Esophagus squamous epithelium (tissue), 5 donors: ENCODE measurements around the gene DACH2. TPM values are rescaled to one million over a fixed set of nuclear protein-coding genes. Genes with fewer than 3 reads are reported as not detected.

Experiments used
- DNase-seq: peaks from one replicate; lab custom pipeline; 2025; lab: John Stamatoyannopoulos, UW
- H3K27ac ChIP-seq, 4 donors: fragments of 200-600 bp; sonication (generic); one replicate each; pipeline ENCODE4 v1.5.1; 2016 to 2019; ENCODE audit warnings: mild to moderate bottlenecking in 1 of 4
- H3K27me3 ChIP-seq, 4 donors: fragments of 200-600 bp; sonication (generic); 1 replicate in 3 of 4; 2 replicates in 1 of 4; pipeline versions ENCODE4 v1.5.1 to v1.6.0; 2017 to 2021; ENCODE audit warnings: antibody characterized with exemption in 1 of 4
- H3K36me3 ChIP-seq, 3 donors: fragments of 200-600 bp; sonication (generic); one replicate each; pipeline ENCODE4 v1.5.1; 2016 to 2019
- H3K4me1 ChIP-seq, 3 donors: fragments of 200-600 bp; sonication (generic); one replicate each; pipeline ENCODE4 v1.5.1; 2017 to 2019
- H3K4me3 ChIP-seq, 4 donors: fragments of 200-600 bp; sonication (generic); 1 replicate in 3 of 4; 2 replicates in 1 of 4; pipeline ENCODE4 v1.5.1; 2016 to 2019; ENCODE audit warnings: mild to moderate bottlenecking in 2 of 4, moderate library complexity in 1 of 4
- H3K9me3 ChIP-seq, 3 donors: fragments of 200-600 bp; sonication (generic); one replicate each; pipeline ENCODE4 v1.5.1; 2016 to 2019
- CTCF ChIP-seq, 6 experiments: fragments of 450-650 bp in 4 of 6; fragments of 200-600 bp in 2 of 6; sonication (generic) in 2 of 6; IDR thresholded peaks; one replicate each; pipeline ENCODE4 v1.5.1; 2016 to 2019; ENCODE audit warnings: antibody characterized with exemption in 6 of 6, mild to moderate bottlenecking in 4 of 6, moderate library complexity in 4 of 6
- POLR2A ChIP-seq, 4 donors: fragments of 450-650 bp; IDR thresholded peaks; one replicate each; pipeline ENCODE4 v1.6.1; 2017; ENCODE audit warnings: antibody characterized with exemption in 4 of 4, mild to moderate bottlenecking in 4 of 4, moderate library complexity in 3 of 4
- WGBS, 2 donors: methylation state at CpG; one replicate each; pipeline ENCODE4 v1.1.5; 2018; 5-methylcytosine and 5-hydroxymethylcytosine counted together
- intact Hi-C: fragments of 100-400 bp; cut with DNase I; formaldehyde crosslinking; loops from one replicate; pipeline ENCODE4 v1.15.0; 2022
- total RNA-seq, 4 donors: library from RNA; depleted of rRNA; stranded (reverse); fragments of >200 nt; gene quantifications; one replicate each; pipeline ENCODE4 v1.1.0, GENCODE V29; 2016
- donor health status: DM: yes; HTN: yes; CAD: no.

DACH2 gene
- total RNA-seq, 4 donors from 2014 or later = 1.3 TPM; not detected in 3

- no peak for TF ChIP-seq CTCF (IDR thresholded peaks at IDR 0.05)
- TF ChIP-seq POLR2A (IDR thresholded peaks at IDR 0.05) = no peak
- no peaks in the 10 kb centered on the region for H3K9me3 ChIP-seq
- 67 to 77% methylated on average over 1 of the region's 1 CpG for WGBS, 2 donors
- no peaks in the 10 kb centered on the region for H3K4me1 ChIP-seq
- H3K4me3 ChIP-seq = no peak overlapping the region
- H3K27ac ChIP-seq = no peak overlapping the region
- no peak for DNase-seq
- no peaks in the 10 kb centered on the region for H3K36me3 ChIP-seq
- H3K27me3 ChIP-seq = no peaks in the 10 kb centered on the region
- intact Hi-C loops = no loop called here
These were observed 180.9 kb downstream of the DACH2 start for GRCh38 chrX:86329174-86329573.

- 20 to 47% methylated on average over 1 to 4 of the region's 4 CpGs for WGBS, 2 donors
- H3K27me3 ChIP-seq = no peaks in the 10 kb centered on the region
- no peaks in the 10 kb centered on the region for H3K4me1 ChIP-seq
- H3K4me3 ChIP-seq = no peak overlapping the region
- H3K27ac ChIP-seq = no peak overlapping the region
- intact Hi-C loops = no loop called here
- no peaks in the 10 kb centered on the region for H3K36me3 ChIP-seq
- TF ChIP-seq POLR2A (IDR thresholded peaks at IDR 0.05) (no peak), CTCF (IDR thresholded peaks at IDR 0.05) (no peak)
- H3K9me3 ChIP-seq = peaks cover 0 to under 1% (median 0%) of the 10 kb centered on the region in 3 donors
- DNase-seq = no peak
These were observed 200.4 kb downstream of the DACH2 start for GRCh38 chrX:86348669-86349068.

GRCh38 chrX:86349115-86349514 is 200.9 kb downstream of the DACH2 start:
- Histone ChIP-seq H3K4me3 (no peak overlapping the region), H3K9me3 (no peaks in the 10 kb centered on the region), H3K36me3 (no peaks in the 10 kb centered on the region), H3K4me1 (no peaks in the 10 kb centered on the region), H3K27me3 (no peaks in the 10 kb centered on the region), H3K27ac (no peak overlapping the region)
- no peak for DNase-seq
- WGBS, 2 donors = 73 to 91% methylated on average over 8 to 11 of the region's 11 CpGs
- intact Hi-C loops = no loop called here
- TF ChIP-seq POLR2A (IDR thresholded peaks at IDR 0.05) (no peak), CTCF (IDR thresholded peaks at IDR 0.05) (no peak)

- Histone ChIP-seq H3K27me3 (no peaks in the 10 kb centered on the region), H3K4me1 (no peaks in the 10 kb centered on the region), H3K9me3 (no peaks in the 10 kb centered on the region), H3K4me3 (no peak overlapping the region), H3K36me3 (no peaks in the 10 kb centered on the region), H3K27ac (no peak overlapping the region)
- 10 to 27% methylated on average over 3 of the region's 3 CpGs for WGBS, 2 donors
- DNase-seq = no peak
- intact Hi-C loops = no loop called here
- no peak for TF ChIP-seq CTCF (IDR thresholded peaks at IDR 0.05)
- no peak for TF ChIP-seq POLR2A (IDR thresholded peaks at IDR 0.05)
These were observed 221.8 kb downstream of the DACH2 start for GRCh38 chrX:86369847-86370630.

- H3K36me3 ChIP-seq = no peaks in the 10 kb centered on the region
- no peaks in the 10 kb centered on the region for H3K9me3 ChIP-seq
- no peak for TF ChIP-seq CTCF (IDR thresholded peaks at IDR 0.05)
- TF ChIP-seq POLR2A (IDR thresholded peaks at IDR 0.05) = no peak
- WGBS, 2 donors = 25 to 52% methylated on average over 1 of the region's 1 CpG
- no peaks in the 10 kb centered on the region for H3K4me1 ChIP-seq
- H3K27ac ChIP-seq = no peak overlapping the region
- intact Hi-C loops = no loop called here
- no peak for DNase-seq
- no peak overlapping the region for H3K4me3 ChIP-seq
- no peaks in the 10 kb centered on the region for H3K27me3 ChIP-seq
These were observed 222.7 kb downstream of the DACH2 start for GRCh38 chrX:86370927-86371326.
